ENCODE data around the gene BORCS5.

GRCh38 chr12:12396694-12397093 is 39.8 kb downstream of the BORCS5 start:
- TF ChIP-seq POLR2A (IDR thresholded peaks at IDR 0.05; ENCODE audit: low read length) (no peak), GATA1 (IDR thresholded peaks at IDR 0.05; ENCODE audit: low read depth, low read length) (no peak)
